NCI-H82 (cell line): ENCODE data around the gene ADGRG2.

Experiments
- DNase-seq: peaks from one replicate; lab custom pipeline; 2025; lab: John Stamatoyannopoulos, UW

The ADGRG2 gene

GRCh38 chrX:18955676-18956075 lies 166.6 kb downstream of the ADGRG2 start:
- DNase-seq, result no peak

- DNase-seq, result no peak
These were observed 171.2 kb downstream of the ADGRG2 start for GRCh38 chrX:18951032-18951431.

GRCh38 chrX:18949944-18950301 lies 172.3 kb downstream of the ADGRG2 start:
- DNase-seq, result no peak

- DNase-seq, result no peak
These were observed 172.9 kb downstream of the ADGRG2 start for GRCh38 chrX:18949291-18949943.

GRCh38 chrX:18946611-18947010 lies 175.7 kb downstream of the ADGRG2 start:
- DNase-seq, result no peak

GRCh38 chrX:18946157-18946556 lies 176.1 kb downstream of the ADGRG2 start:
- no peak for DNase-seq

- DNase-seq, result no peak
These were observed 176.8 kb downstream of the ADGRG2 start for GRCh38 chrX:18945483-18945882.

- no peak for DNase-seq
These were observed 177.8 kb downstream of the ADGRG2 start for GRCh38 chrX:18944482-18944881.

GRCh38 chrX:18941896-18942295 lies 180.4 kb downstream of the ADGRG2 start:
- no peak for DNase-seq
